ENCODE data around the gene ELK3. TPM values are rescaled to one million over a fixed set of nuclear protein-coding genes. Genes with fewer than 3 reads are reported as not detected.

Gene ELK3
- polyA plus RNA-seq, 1 of the 3 experiments (the other 2 are of a cell fraction), result 33.8 TPM

- no peaks in the 10 kb centered on the region for H3K9me2 ChIP-seq
- H3K36me3 ChIP-seq (replicated peaks in 1 of 2; ENCODE audit: control insufficient read depth in 1 of 2, insufficient read depth in 2 of 2, low read length in 1 of 2), result peaks cover 4 to 14% of the 10 kb centered on the region in 2 experiments
- POLR2A ChIA-PET, result interaction anchor here (0.6 to 1.7 kb wide), 4 partner anchors 75 to 250 kb away, joined by 3 to 18 read pairs (median 3); partner anchors contain the start of gene CDK17
- CTCF ChIA-PET, result interaction anchor here (0.7 to 4.7 kb wide), 9 partner anchors 10 to 277 kb away, joined by 3 to 33 read pairs (median 4); partner anchors contain the start of genes CDK17 and CFAP54
- TF ChIP-seq POLR2AphosphoS5 (IDR thresholded peaks at IDR 0.05; ENCODE audit: low read depth, low read length) (peak; percentile 28), TCF12 (IDR thresholded peaks at IDR 0.05) (peak; percentile 89), SMC3 (IDR thresholded peaks at IDR 0.05; ENCODE audit: low read depth, low read length) (no peak), GATA2 (CRISPR knock-in tag; IDR thresholded peaks at IDR 0.05) (peak; percentile 82), IRF3 (IDR thresholded peaks at IDR 0.05; ENCODE audit: low read depth, low read length) (no peak), USF1 (IDR thresholded peaks at IDR 0.05; ENCODE audit: borderline replicate concordance, low read depth) (no peak), CTCF (IDR thresholded peaks at IDR 0.05) (no peak), FOSL2 (IDR thresholded peaks at IDR 0.05; ENCODE audit: borderline replicate concordance, low read depth) (no peak), NRF1 (IDR thresholded peaks at IDR 0.05; ENCODE audit: low read depth, low read length) (no peak), MXI1 (IDR thresholded peaks at IDR 0.05; ENCODE audit: low read depth, low read length) (peak; percentile 91), FOXJ3 (CRISPR knock-in tag; IDR thresholded peaks at IDR 0.05) (peak; percentile 80), JUND (IDR thresholded peaks at IDR 0.05) (no peak), RXRA (IDR thresholded peaks at IDR 0.05; ENCODE audit: borderline replicate concordance, low read depth) (no peak), MEF2A (IDR thresholded peaks at IDR 0.05; ENCODE audit: borderline replicate concordance, low read depth) (no peak), GABPA (IDR thresholded peaks at IDR 0.05; ENCODE audit: low read depth) (no peak), PBX3 (IDR thresholded peaks at IDR 0.05) (peak; percentile 69), REST (IDR thresholded peaks at IDR 0.05; ENCODE audit: low read depth, low read length) (no peak), CHD2 (IDR thresholded peaks at IDR 0.05; ENCODE audit: low read length, partially characterized antibody) (peak; percentile 81), EP300 (IDR thresholded peaks at IDR 0.05; ENCODE audit: borderline replicate concordance in 1 of 2, low read depth in 1 of 2, low read length in 1 of 2) (peak in 1 of 2 experiments; percentile 85; a peak in 3 of 4 replicates), EZH2phosphoT487 (IDR thresholded peaks at IDR 0.05; ENCODE audit: borderline replicate concordance, low read depth) (no peak)
- H3K4me3 ChIP-seq (ENCODE audit: low read depth in 2 of 2, low read length in 1 of 2), result peak overlapping the region in 1 of 2 experiments; percentile 10; a peak in 1 of 4 replicates
- H3K9ac ChIP-seq, result no peak overlapping the region
- H3K4me2 ChIP-seq, result peak overlapping the region; percentile 58
- no peak overlapping the region for H2AFZ ChIP-seq (ENCODE audit: low read depth)
- H3K4me1 ChIP-seq (ENCODE audit: control insufficient read depth in 1 of 2, insufficient read depth in 2 of 2, low read depth in 1 of 2, low read length in 1 of 2), result peaks cover 33 to 57% of the 10 kb centered on the region in 2 experiments
- H3K27me3 ChIP-seq (ENCODE audit: insufficient read depth), result no peaks in the 10 kb centered on the region
- DNase-seq, result peak; percentile 91
- peaks cover 88% of the 10 kb centered on the region for H4K20me1 ChIP-seq (ENCODE audit: insufficient read depth)
- peak overlapping the region; percentile 53 to 95; a peak in 3 of 4 replicates for H3K27ac ChIP-seq (ENCODE audit: low read depth in 2 of 2, low read length in 1 of 2)
- peaks cover 22% of the 10 kb centered on the region for H3F3A ChIP-seq (replicated peaks; ENCODE audit: insufficient read depth)
- H3K79me2 ChIP-seq (ENCODE audit: insufficient read depth), result peaks cover 91% of the 10 kb centered on the region
- no peaks in the 10 kb centered on the region for H3K9me3 ChIP-seq
- WGBS (ENCODE audit: low lambda C conversion rate), result 35% methylated on average over 12 of the region's 18 CpGs
These were observed 45.8 kb downstream of the ELK3 start for GRCh38 chr12:96239711-96240635.

All from SK-N-SH (cell line).